HG02970 (cell line): ENCODE results near the gene FLNC.

Experiments
- ATAC-seq: cut with Tn5 transposase; IDR thresholded peaks from one replicate; pipeline ENCODE4 v1.9.1; 2021; ENCODE audit warnings: mild to moderate bottlenecking, moderate library complexity, moderate number of reproducible peaks; ENCODE audit not compliant: unreplicated experiment, low FRiP score

The FLNC gene

GRCh38 chr7:128831178-128831993 is 1.2 kb downstream of the FLNC start:
- ATAC-seq = no peak

GRCh38 chr7:128831994-128832879 is 2.0 kb downstream of the FLNC start:
- ATAC-seq = no peak

GRCh38 chr7:128832880-128833147 is 2.6 kb downstream of the FLNC start:
- ATAC-seq = no peak

GRCh38 chr7:128833148-128833945 is 3.1 kb downstream of the FLNC start:
- ATAC-seq = no peak

GRCh38 chr7:128833946-128834325 is 3.7 kb downstream of the FLNC start:
- no peak for ATAC-seq

GRCh38 chr7:128835231-128835751 is 5.1 kb downstream of the FLNC start:
- no peak for ATAC-seq

- ATAC-seq = no peak
Observed at GRCh38 chr7:128835790-128836641, 5.8 kb downstream of the FLNC start.

GRCh38 chr7:128836729-128837348 is 6.6 kb downstream of the FLNC start:
- no peak for ATAC-seq

GRCh38 chr7:128837521-128837921 is 7.3 kb downstream of the FLNC start:
- ATAC-seq = no peak

GRCh38 chr7:128838109-128838779 is 8.0 kb downstream of the FLNC start:
- ATAC-seq = no peak

- no peak for ATAC-seq
Observed at GRCh38 chr7:128838981-128839731, 8.9 kb downstream of the FLNC start.

GRCh38 chr7:128839751-128840177 is 9.6 kb downstream of the FLNC start:
- ATAC-seq = no peak

- ATAC-seq = no peak
Observed at GRCh38 chr7:128840326-128841170, 10.3 kb downstream of the FLNC start.

- no peak for ATAC-seq
Observed at GRCh38 chr7:128841171-128841690, 11.0 kb downstream of the FLNC start.

- ATAC-seq = no peak
Observed at GRCh38 chr7:128841921-128842673, 11.9 kb downstream of the FLNC start.
